HG02763 (cell line): ENCODE data around the gene NKD2.

Experiments
- ATAC-seq: cut with Tn5 transposase; IDR thresholded peaks from one replicate; pipeline ENCODE4 v1.9.1; 2021; ENCODE audit warnings: mild to moderate bottlenecking, moderate library complexity; ENCODE audit not compliant: unreplicated experiment

The NKD2 gene

DNA sequence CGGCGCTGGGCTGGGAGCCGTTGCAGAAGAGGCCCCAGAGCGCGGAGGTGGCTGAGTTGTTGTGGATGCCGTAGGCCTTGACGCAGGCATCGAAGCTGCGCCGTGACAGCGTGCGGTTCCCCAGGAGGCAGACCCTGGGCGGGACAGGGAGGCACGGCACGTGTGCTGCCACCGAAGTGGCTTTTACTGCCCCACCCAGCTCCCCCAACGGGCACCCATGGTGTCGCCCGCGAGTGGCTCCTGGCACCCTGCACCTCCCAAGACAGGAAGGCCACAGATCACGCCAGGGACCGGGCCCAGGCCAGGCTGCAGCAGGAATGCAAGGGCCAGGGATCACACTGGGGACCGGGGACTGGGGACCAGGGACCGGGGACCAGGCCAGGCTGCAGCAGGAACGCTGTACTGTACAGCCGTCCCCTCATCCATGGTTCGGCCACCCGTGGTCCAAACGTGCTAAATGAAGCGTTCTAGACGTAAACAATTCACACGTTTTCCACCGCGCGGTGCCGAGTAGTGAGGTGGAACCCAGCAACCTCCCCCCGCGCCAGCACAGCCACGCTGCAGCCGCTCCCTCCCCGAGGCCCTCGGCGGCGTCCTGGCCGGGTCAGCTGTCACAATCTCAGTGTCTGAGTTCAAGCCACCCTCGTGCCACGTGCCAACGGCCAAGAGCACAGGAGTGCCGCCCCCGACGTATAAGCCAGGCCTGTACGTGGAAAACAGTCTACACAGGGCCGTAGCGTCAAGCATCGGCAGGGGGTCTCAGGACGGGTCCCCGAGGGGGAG, 75.4 kb downstream of the NKD2 start:
- no peak for ATAC-seq

GRCh38 chr5:1085391-1085790, 76.8 kb downstream of the NKD2 start:
- ATAC-seq, result no peak

DNA sequence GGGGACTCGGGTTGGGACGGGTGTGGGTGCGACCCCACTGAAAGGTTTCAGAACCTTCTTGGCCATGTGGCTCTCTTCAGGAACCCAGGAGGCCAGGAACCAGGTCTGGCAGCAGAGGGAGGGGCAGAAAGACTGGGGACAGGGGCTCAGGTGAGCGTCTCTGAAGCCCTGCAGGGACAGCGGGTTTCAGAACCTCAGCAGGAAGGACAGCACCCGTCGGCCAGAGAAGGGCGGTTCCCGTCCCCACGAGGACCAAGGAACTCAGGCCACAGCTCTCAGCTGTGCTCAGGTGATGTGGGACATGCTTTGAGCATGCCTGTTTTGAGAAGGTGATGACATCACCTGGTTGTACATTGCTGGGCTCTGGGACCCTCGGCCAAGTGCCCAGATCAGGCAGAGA, 77.5 kb downstream of the NKD2 start:
- ATAC-seq, result no peak

- no peak for ATAC-seq
Measured at GRCh38 chr5:1086871-1087270, 78.3 kb downstream of the NKD2 start.

- ATAC-seq, result no peak
Measured at GRCh38 chr5:1087428-1087827, 78.8 kb downstream of the NKD2 start.

GRCh38 chr5:1088031-1088430, 79.4 kb downstream of the NKD2 start:
- no peak for ATAC-seq
